Duodenal mucosa (tissue), 2 donors: ENCODE measurements around the gene IFNLR1.

ENCODE experiments used
- H3K27ac ChIP-seq: one replicate; pipeline ENCODE4 v1.7.0; 2013; ENCODE audit warnings: low read depth, low read length
- H3K27me3 ChIP-seq, 2 donors: one replicate each; pipeline ENCODE4 v1.7.0; 2013; ENCODE audit warnings: low read length in 2 of 2, control low read depth in 1 of 2; ENCODE audit not compliant: insufficient read depth in 2 of 2, control insufficient read depth in 1 of 2
- H3K36me3 ChIP-seq, 2 donors: one replicate each; pipeline ENCODE4 v1.7.0; 2013; ENCODE audit warnings: low read length in 2 of 2, control low read depth in 1 of 2; ENCODE audit not compliant: insufficient read depth in 2 of 2, control insufficient read depth in 1 of 2
- H3K4me1 ChIP-seq, 2 donors: one replicate each; pipeline ENCODE4 v1.7.0; 2013; ENCODE audit warnings: low read length in 2 of 2, control low read depth in 1 of 2; ENCODE audit not compliant: insufficient read depth in 2 of 2, control insufficient read depth in 1 of 2
- H3K4me3 ChIP-seq, 2 donors: one replicate each; pipeline ENCODE4 v1.7.0; 2013; ENCODE audit warnings: low read length in 2 of 2, low read depth in 1 of 2
- H3K9ac ChIP-seq, 2 donors: one replicate each; pipeline ENCODE4 v1.7.0; 2013; ENCODE audit warnings: low read length in 2 of 2, low read depth in 1 of 2
- H3K9me3 ChIP-seq, 2 donors: one replicate each; pipeline ENCODE4 v1.7.0; 2013; ENCODE audit warnings: low read length in 2 of 2, control low read depth in 1 of 2; ENCODE audit not compliant: control insufficient read depth in 1 of 2

IFNLR1 gene

GRCh38 chr1:24206516-24207394 is 19.7 kb upstream of the IFNLR1 start:
- Histone ChIP-seq H3K4me1 (peaks cover 15 to 19% of the 10 kb centered on the region in 2 donors), H3K9me3 (no peaks in the 10 kb centered on the region), H3K4me3 (no peak overlapping the region), H3K27me3 (no peaks in the 10 kb centered on the region), H3K27ac (no peak overlapping the region), H3K36me3 (no peaks in the 10 kb centered on the region), H3K9ac (no peak overlapping the region)

GRCh38 chr1:24206083-24206464 is 19.0 kb upstream of the IFNLR1 start:
- H3K4me1 ChIP-seq, result peaks cover 15 to 19% of the 10 kb centered on the region in 2 donors
- H3K27ac ChIP-seq, result no peak overlapping the region
- H3K27me3 ChIP-seq, result no peaks in the 10 kb centered on the region
- no peak overlapping the region for H3K4me3 ChIP-seq
- H3K36me3 ChIP-seq, result no peaks in the 10 kb centered on the region
- no peak overlapping the region for H3K9ac ChIP-seq
- H3K9me3 ChIP-seq, result no peaks in the 10 kb centered on the region

- H3K36me3 ChIP-seq, result no peaks in the 10 kb centered on the region
- no peaks in the 10 kb centered on the region for H3K9me3 ChIP-seq
- no peak overlapping the region for H3K27ac ChIP-seq
- peaks cover 15 to 19% of the 10 kb centered on the region in 2 donors for H3K4me1 ChIP-seq
- no peak overlapping the region for H3K4me3 ChIP-seq
- H3K9ac ChIP-seq, result no peak overlapping the region
- no peaks in the 10 kb centered on the region for H3K27me3 ChIP-seq
Observed at GRCh38 chr1:24205345-24206082, 18.4 kb upstream of the IFNLR1 start.

- Histone ChIP-seq H3K4me1 (peaks cover 15 to 19% of the 10 kb centered on the region in 2 donors), H3K9ac (no peak overlapping the region), H3K4me3 (no peak overlapping the region), H3K27ac (no peak overlapping the region), H3K9me3 (no peaks in the 10 kb centered on the region), H3K27me3 (no peaks in the 10 kb centered on the region), H3K36me3 (no peaks in the 10 kb centered on the region)
Observed at GRCh38 chr1:24204116-24204515, 17.0 kb upstream of the IFNLR1 start.

- Histone ChIP-seq H3K4me1 (peaks cover 15 to 19% of the 10 kb centered on the region in 2 donors), H3K9me3 (no peaks in the 10 kb centered on the region), H3K27ac (no peak overlapping the region), H3K4me3 (no peak overlapping the region), H3K27me3 (no peaks in the 10 kb centered on the region), H3K36me3 (no peaks in the 10 kb centered on the region), H3K9ac (no peak overlapping the region)
Observed at GRCh38 chr1:24203404-24203803, 16.3 kb upstream of the IFNLR1 start.

- H3K9me3 ChIP-seq, result no peaks in the 10 kb centered on the region
- no peaks in the 10 kb centered on the region for H3K36me3 ChIP-seq
- H3K9ac ChIP-seq, result no peak overlapping the region
- no peak overlapping the region for H3K27ac ChIP-seq
- peaks cover 15 to 19% of the 10 kb centered on the region in 2 donors for H3K4me1 ChIP-seq
- H3K4me3 ChIP-seq, result no peak overlapping the region
- no peaks in the 10 kb centered on the region for H3K27me3 ChIP-seq
Observed at GRCh38 chr1:24202987-24203386, 15.9 kb upstream of the IFNLR1 start.

GRCh38 chr1:24202556-24202955 is 15.5 kb upstream of the IFNLR1 start:
- no peak overlapping the region for H3K27ac ChIP-seq
- H3K9ac ChIP-seq, result no peak overlapping the region

GRCh38 chr1:24201941-24202440 is 14.9 kb upstream of the IFNLR1 start:
- Histone ChIP-seq H3K4me1 (peaks cover 15 to 19% of the 10 kb centered on the region in 2 donors), H3K27ac (no peak overlapping the region), H3K36me3 (no peaks in the 10 kb centered on the region), H3K9me3 (no peaks in the 10 kb centered on the region), H3K4me3 (no peak overlapping the region), H3K27me3 (no peaks in the 10 kb centered on the region), H3K9ac (no peak overlapping the region)

More at GRCh38 chr1:24202556-24202955, 15.5 kb upstream of the IFNLR1 start:
- Histone ChIP-seq H3K27me3 (no peaks in the 10 kb centered on the region), H3K36me3 (no peaks in the 10 kb centered on the region), H3K4me1 (peaks cover 15 to 19% of the 10 kb centered on the region in 2 donors), H3K9me3 (no peaks in the 10 kb centered on the region), H3K4me3 (no peak overlapping the region)

GRCh38 chr1:24199291-24199900 is 12.3 kb upstream of the IFNLR1 start:
- Histone ChIP-seq H3K9ac (no peak overlapping the region), H3K36me3 (no peaks in the 10 kb centered on the region), H3K9me3 (no peaks in the 10 kb centered on the region), H3K4me3 (no peak overlapping the region), H3K4me1 (peaks cover 13 to 15% of the 10 kb centered on the region in 2 donors), H3K27me3 (no peaks in the 10 kb centered on the region), H3K27ac (no peak overlapping the region)

GRCh38 chr1:24198766-24199165 is 11.7 kb upstream of the IFNLR1 start:
- Histone ChIP-seq H3K27ac (no peak overlapping the region), H3K4me1 (peaks cover 13 to 15% of the 10 kb centered on the region in 2 donors), H3K27me3 (no peaks in the 10 kb centered on the region), H3K9me3 (no peaks in the 10 kb centered on the region), H3K4me3 (no peak overlapping the region), H3K36me3 (no peaks in the 10 kb centered on the region), H3K9ac (no peak overlapping the region)
